PC-9 (cell line): Measurements from ENCODE around the gene PALM. TPM values are rescaled to one million over a fixed set of nuclear protein-coding genes. Genes with fewer than 3 reads are reported as not detected.

ENCODE experiments used
- BruUV-seq: library from RNA; stranded (reverse); fragments of 400-500 nt; replicated peaks from 2 replicates; lab custom pipeline; 2021; lab: Mats Ljungman, UMichigan
- CTCF ChIA-PET: fragments of 300-600 bp; sonication (Branson Sonifier 250); formaldehyde crosslinking; loops from one replicate; lab custom pipeline; 2022; ENCODE audit warnings: antibody characterized with exemption; lab: Charles Lee
- POLR2A ChIA-PET: fragments of 300-600 bp; sonication (Branson Sonifier 250); formaldehyde crosslinking; loops from one replicate; lab custom pipeline; 2022; ENCODE audit warnings: antibody characterized with exemption; ENCODE audit not compliant: unreplicated experiment; lab: Charles Lee
- DNase-seq, 2 experiments: peaks; one replicate each; pipeline versions ENCODE4 v3.0.0 to v3.0.0-alpha.2; 2015 to 2022; ENCODE audit warnings: mixed read lengths in 1 of 2
- H2AFZ ChIP-seq: fragments of 200-600 bp; sonication (generic); 2 replicates; pipeline ENCODE4 v1.8.1; 2017; ENCODE audit warnings: antibody characterized with exemption
- H3F3A ChIP-seq: fragments of 200-600 bp; sonication (generic); 2 replicates; pipeline ENCODE4 v1.8.1; 2017; ENCODE audit warnings: antibody characterized with exemption, mild to moderate bottlenecking, low read depth; ENCODE audit not compliant: insufficient read depth
- H3K27ac ChIP-seq: fragments of 200-600 bp; sonication (generic); 2 replicates; pipeline ENCODE4 v1.6.1; 2016; ENCODE audit warnings: mixed run types
- H3K27me3 ChIP-seq: fragments of 200-600 bp; sonication (generic); 2 replicates; pipeline ENCODE4 v1.6.1; 2016; ENCODE audit warnings: low read depth, mixed run types; ENCODE audit not compliant: insufficient read depth
- H3K36me3 ChIP-seq: fragments of 200-600 bp; sonication (generic); 2 replicates; pipeline ENCODE4 v1.6.1; 2016; ENCODE audit warnings: low read depth, mixed run types
- H3K4me1 ChIP-seq: fragments of 200-600 bp; sonication (generic); replicated peaks from 2 replicates; pipeline ENCODE4 v1.6.1; 2016; ENCODE audit warnings: mixed run types; ENCODE audit not compliant: insufficient read depth
- H3K4me2 ChIP-seq: fragments of 200-600 bp; sonication (generic); 2 replicates; pipeline ENCODE4 v1.6.1; 2017; ENCODE audit warnings: mixed run types
- H3K4me3 ChIP-seq: fragments of 200-600 bp; sonication (generic); 2 replicates; pipeline ENCODE4 v1.6.1; 2016; ENCODE audit warnings: mixed run types
- H3K79me2 ChIP-seq: fragments of 200-600 bp; sonication (generic); 2 replicates; pipeline ENCODE4 v1.6.1; 2017; ENCODE audit warnings: low read depth, mixed run types
- H3K9me2 ChIP-seq: fragments of 200-600 bp; sonication (generic); 2 replicates; pipeline ENCODE4 v1.8.1; 2017; ENCODE audit warnings: mild to moderate bottlenecking; ENCODE audit not compliant: insufficient read depth
- H3K9me3 ChIP-seq: fragments of 200-600 bp; sonication (generic); 2 replicates; pipeline ENCODE4 v1.8.1; 2016; ENCODE audit warnings: low read depth; ENCODE audit not compliant: insufficient read depth
- H4K20me1 ChIP-seq: fragments of 200-600 bp; sonication (generic); 2 replicates; pipeline ENCODE4 v1.8.1; 2017; ENCODE audit not compliant: insufficient read depth
- EZH2 ChIP-seq: fragments of 200-600 bp; sonication (generic); IDR thresholded peaks from 2 replicates; pipeline ENCODE4 v1.8.0; 2017; ENCODE audit warnings: antibody characterized with exemption, low read depth
- intact Hi-C: fragments of 100-400 bp; cut with micrococcal nuclease; formaldehyde crosslinking; loops from one replicate; pipeline ENCODE4 v1.10.0; 2022; ENCODE audit not compliant: unreplicated experiment
- total RNA-seq: library from RNA; stranded (reverse); gene quantifications from 2 replicates; pipeline ENCODE4 v1.2.3, GENCODE V29; 2021
- TF ChIP-seq, protein P1 (sequence below): fragments of 200-600 bp; sonication (generic); conservative IDR thresholded peaks from 2 replicates; pipeline ENCODE4 v1.6.1; 2017; ENCODE audit warnings: mixed run types, antibody characterized with exemption, mild to moderate bottlenecking, moderate library complexity

PALM gene
- total RNA-seq, 1 experiment from 2014 or later = 1.8 TPM

DNA sequence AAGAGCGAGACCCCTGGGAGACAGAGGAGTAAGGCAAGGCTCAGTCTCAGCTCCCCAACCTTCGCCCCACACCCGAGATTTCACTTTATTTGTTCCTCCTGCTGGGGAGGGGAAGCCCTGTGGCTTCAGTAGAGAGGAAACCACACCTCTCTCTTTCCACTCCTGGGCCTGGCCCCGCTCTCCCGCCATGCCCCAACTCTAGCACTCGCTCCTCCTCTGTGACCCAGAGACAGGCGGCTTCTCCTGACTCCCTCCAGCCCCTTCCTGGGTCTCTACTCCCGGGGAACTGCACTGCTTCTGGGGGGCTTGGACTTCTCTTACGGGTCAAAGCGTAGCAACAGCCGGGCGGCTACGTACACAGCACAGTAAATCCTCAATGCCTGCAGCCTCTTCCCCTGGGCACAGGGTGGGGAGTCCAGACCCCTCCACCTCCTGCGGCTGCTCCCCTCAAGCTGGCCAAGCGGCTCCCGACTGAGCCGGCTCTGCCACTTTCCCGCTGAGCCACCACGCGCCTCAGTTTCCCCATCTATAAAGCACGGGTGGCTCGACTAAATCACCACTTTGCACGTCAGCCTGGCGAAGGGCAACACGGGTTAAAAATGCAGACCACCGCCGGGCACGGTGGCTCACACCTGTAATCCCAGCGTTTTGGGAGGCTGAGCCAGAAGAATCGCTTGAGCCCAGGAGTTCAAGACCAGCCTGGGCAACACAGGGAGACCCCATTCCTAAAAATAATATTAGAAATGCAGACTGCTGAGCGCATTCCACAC is 47.1 kb upstream of the PALM start:
- POLR2A ChIA-PET = no interaction called here
- Histone ChIP-seq H3K79me2 (peaks cover 63% of the 10 kb centered on the region), H3K4me3 (peak overlapping the region; percentile 99), H3K9me2 (no peaks in the 10 kb centered on the region), H3K27me3 (no peaks in the 10 kb centered on the region), H3K4me2 (peak overlapping the region; percentile 100), H3K4me1 (peaks cover 14% of the 10 kb centered on the region), H3F3A (peaks cover 8% of the 10 kb centered on the region), H3K36me3 (0 out of 2 replicates have a peak, but pooled peaks cover 4% of the 10 kb centered on the region), H4K20me1 (peaks cover 53% of the 10 kb centered on the region), H3K27ac (peak overlapping the region; percentile 61), H2AFZ (no peak overlapping the region), H3K9me3 (no peaks in the 10 kb centered on the region)
- no peak for DNase-seq
- CTCF ChIA-PET = interaction anchor here (0.6 kb wide), 1 partner anchor 12 kb away, joined by 3 read pairs; no protein-coding TSS in a partner anchor
- TSS peak; percentile 61 for BruUV-seq
- no peak for TF ChIP-seq EZH2
- TF ChIP-seq, protein P1, sequence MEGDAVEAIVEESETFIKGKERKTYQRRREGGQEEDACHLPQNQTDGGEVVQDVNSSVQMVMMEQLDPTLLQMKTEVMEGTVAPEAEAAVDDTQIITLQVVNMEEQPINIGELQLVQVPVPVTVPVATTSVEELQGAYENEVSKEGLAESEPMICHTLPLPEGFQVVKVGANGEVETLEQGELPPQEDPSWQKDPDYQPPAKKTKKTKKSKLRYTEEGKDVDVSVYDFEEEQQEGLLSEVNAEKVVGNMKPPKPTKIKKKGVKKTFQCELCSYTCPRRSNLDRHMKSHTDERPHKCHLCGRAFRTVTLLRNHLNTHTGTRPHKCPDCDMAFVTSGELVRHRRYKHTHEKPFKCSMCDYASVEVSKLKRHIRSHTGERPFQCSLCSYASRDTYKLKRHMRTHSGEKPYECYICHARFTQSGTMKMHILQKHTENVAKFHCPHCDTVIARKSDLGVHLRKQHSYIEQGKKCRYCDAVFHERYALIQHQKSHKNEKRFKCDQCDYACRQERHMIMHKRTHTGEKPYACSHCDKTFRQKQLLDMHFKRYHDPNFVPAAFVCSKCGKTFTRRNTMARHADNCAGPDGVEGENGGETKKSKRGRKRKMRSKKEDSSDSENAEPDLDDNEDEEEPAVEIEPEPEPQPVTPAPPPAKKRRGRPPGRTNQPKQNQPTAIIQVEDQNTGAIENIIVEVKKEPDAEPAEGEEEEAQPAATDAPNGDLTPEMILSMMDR = no peak
- intact Hi-C loops = loop anchor here (2.0 to 10.0 kb wide), 4 partner anchors 74 to 263 kb away; partner anchors contain the start of genes ARID3A, HCN2 and MISP

DNA sequence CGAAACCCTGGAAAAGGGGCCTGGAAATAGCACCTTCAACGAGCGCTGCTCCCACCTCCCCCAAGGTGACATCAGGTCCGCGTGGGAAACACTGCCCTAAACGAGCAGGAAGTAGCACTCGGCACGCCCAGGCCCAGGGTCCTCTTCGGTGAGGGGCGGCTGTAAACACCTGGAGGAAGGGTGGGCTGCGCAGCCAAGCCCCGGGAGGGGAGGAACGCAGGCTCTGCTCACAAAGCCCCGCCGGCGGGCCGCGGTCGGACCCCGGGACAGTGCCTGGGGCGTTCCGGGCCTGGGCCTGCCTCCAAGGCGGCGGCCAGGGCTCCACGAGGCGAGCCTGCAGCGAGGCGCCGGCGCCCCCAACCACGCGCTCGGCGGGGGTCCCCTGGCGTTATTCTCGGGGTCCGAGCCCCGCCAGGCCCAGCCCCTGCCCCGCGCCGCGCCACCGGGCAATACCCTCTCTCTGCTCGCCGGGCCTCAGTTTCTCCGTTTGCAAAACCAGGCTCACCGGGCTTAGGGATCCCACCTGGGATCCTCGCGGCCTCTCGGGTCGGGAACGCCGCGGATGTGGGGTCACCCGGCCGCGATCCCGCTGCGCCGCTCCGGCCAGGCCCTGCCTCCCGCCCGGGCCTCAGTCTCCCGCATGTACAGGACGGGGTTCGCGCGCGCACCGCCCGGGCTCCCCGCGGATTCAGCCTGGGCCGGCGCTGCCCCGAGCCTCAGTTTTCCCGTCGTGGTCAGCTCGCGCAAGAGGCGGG is 46.4 kb upstream of the PALM start:
- peaks cover 8% of the 10 kb centered on the region for H3F3A ChIP-seq
- TF ChIP-seq EZH2 = no peak
- TF ChIP-seq, protein P1 = no peak
- ChIA-PET CTCF (interaction anchor here (0.7 kb wide), 1 partner anchor 582 kb away, joined by 12 read pairs; no protein-coding TSS in a partner anchor), POLR2A (no interaction called here)
- no peaks in the 10 kb centered on the region for H3K9me3 ChIP-seq
- H3K4me3 ChIP-seq = peak overlapping the region; percentile 99
- intact Hi-C loops = loop anchor here (2.0 to 10.0 kb wide), 4 partner anchors 75 to 262 kb away; partner anchors contain the start of genes ARID3A, HCN2 and MISP
- no peaks in the 10 kb centered on the region for H3K27me3 ChIP-seq
- H3K9me2 ChIP-seq = no peaks in the 10 kb centered on the region
- H3K4me2 ChIP-seq = peak overlapping the region; percentile 100
- H3K4me1 ChIP-seq = peaks cover 14% of the 10 kb centered on the region
- peak overlapping the region; percentile 61 for H3K27ac ChIP-seq
- 0 out of 2 replicates have a peak, but pooled peaks cover 4% of the 10 kb centered on the region for H3K36me3 ChIP-seq
- BruUV-seq = TSS peak; percentile 58
- peaks cover 46% of the 10 kb centered on the region for H4K20me1 ChIP-seq
- peaks cover 55% of the 10 kb centered on the region for H3K79me2 ChIP-seq
- peak; percentile 52 to 60 for DNase-seq
- H2AFZ ChIP-seq = no peak overlapping the region
